ENCODE measurements around the gene HES4.
"Not testable (repeated sequence)": the region's sequence is repeated elsewhere in the genome, so short reads cannot be mapped to it uniquely, and the experiment has no call there.

Gene HES4

GRCh38 chr1:997993-998744 is 1.7 kb downstream of the HES4 start:
- DNase-seq = no peak

- DNase-seq = no peak
Observed at GRCh38 chr1:997713-997992, 2.2 kb downstream of the HES4 start.

- DNase-seq = no peak
Observed at GRCh38 chr1:996851-997712, 2.8 kb downstream of the HES4 start.

GRCh38 chr1:995665-996633 is 3.9 kb downstream of the HES4 start:
- no peak for DNase-seq

GRCh38 chr1:994546-994945 is 5.4 kb downstream of the HES4 start:
- DNase-seq = not testable (repeated sequence)

GRCh38 chr1:993379-993995 is 6.4 kb downstream of the HES4 start:
- DNase-seq = no peak

- no peak for DNase-seq
Observed at GRCh38 chr1:992362-992761, 7.5 kb downstream of the HES4 start.

- no peak for DNase-seq
Observed at GRCh38 chr1:991895-992294, 8.0 kb downstream of the HES4 start.

GRCh38 chr1:991275-991674 is 8.6 kb downstream of the HES4 start:
- DNase-seq = not testable (repeated sequence)

GRCh38 chr1:988061-988460 is 11.8 kb downstream of the HES4 start:
- DNase-seq = not testable (repeated sequence)

- no peak for DNase-seq
Observed at GRCh38 chr1:985126-985525, 14.8 kb downstream of the HES4 start.

- no peak for DNase-seq
Observed at GRCh38 chr1:984476-984814, 15.5 kb downstream of the HES4 start.

- DNase-seq = no peak
Observed at GRCh38 chr1:983798-984475, 16.0 kb downstream of the HES4 start.

GRCh38 chr1:982765-983436 is 17.0 kb downstream of the HES4 start:
- DNase-seq = no peak

- DNase-seq = no peak
Observed at GRCh38 chr1:981955-982558, 17.8 kb downstream of the HES4 start, which contains the start of gene PERM1. Gene PERM1 (minus strand): TSS chr1:982093. CDS start chr1:981029, 1,064 bp downstream.

- no peak for DNase-seq
Observed at GRCh38 chr1:981491-981954, 18.4 kb downstream of the HES4 start.

- no peak for DNase-seq
Observed at GRCh38 chr1:980602-981395, 19.1 kb downstream of the HES4 start.

GRCh38 chr1:980137-980571 is 19.7 kb downstream of the HES4 start:
- no peak for DNase-seq

GRCh38 chr1:979744-980072 is 20.2 kb downstream of the HES4 start:
- no peak for DNase-seq
